DND-41 (cell line): ENCODE results near the gene OPN1MW.
"Not testable (repeated sequence)": the region's sequence is repeated elsewhere in the genome, so short reads cannot be mapped to it uniquely, and the experiment has no call there.

Experiments
- CTCF ChIP-seq: IDR thresholded peaks from 2 replicates; pipeline ENCODE4 v1.5.1; 2012; ENCODE audit warnings: borderline replicate concordance, low read length, moderate library complexity, mild to moderate bottlenecking; ENCODE audit not compliant: poor library complexity, severe bottlenecking; ENCODE audit errors: extremely low read depth
- EZH2 ChIP-seq: IDR thresholded peaks from 3 replicates; pipeline ENCODE4 v1.6.1; 2012; ENCODE audit warnings: borderline replicate concordance, low read depth, mild to moderate bottlenecking, moderate library complexity, low read length, inconsistent platforms; ENCODE audit not compliant: severe bottlenecking

- not testable (repeated sequence) for TF ChIP-seq CTCF, EZH2
Observed at GRCh38 chrX:154209670-154210418, 27.4 kb downstream of the OPN1MW start.
